Testis (tissue), 2 donors: ENCODE data around the gene TMUB1.

Experiments used
- POLR2A ChIP-seq: fragments of 450-650 bp; IDR thresholded peaks from one replicate; pipeline ENCODE4 v1.6.1; 2017; ENCODE audit warnings: antibody characterized with exemption, mild to moderate bottlenecking, moderate library complexity
- TF ChIP-seq, protein P1 (sequence below), 3 experiments: fragments of 450-650 bp in 2 of 3; fragments of 200-600 bp in 1 of 3; sonication (generic) in 1 of 3; IDR thresholded peaks; one replicate each; pipeline ENCODE4 v1.5.1; 2016 to 2019; ENCODE audit warnings: antibody characterized with exemption in 3 of 3, mild to moderate bottlenecking in 2 of 3, moderate library complexity in 1 of 3

DNA sequence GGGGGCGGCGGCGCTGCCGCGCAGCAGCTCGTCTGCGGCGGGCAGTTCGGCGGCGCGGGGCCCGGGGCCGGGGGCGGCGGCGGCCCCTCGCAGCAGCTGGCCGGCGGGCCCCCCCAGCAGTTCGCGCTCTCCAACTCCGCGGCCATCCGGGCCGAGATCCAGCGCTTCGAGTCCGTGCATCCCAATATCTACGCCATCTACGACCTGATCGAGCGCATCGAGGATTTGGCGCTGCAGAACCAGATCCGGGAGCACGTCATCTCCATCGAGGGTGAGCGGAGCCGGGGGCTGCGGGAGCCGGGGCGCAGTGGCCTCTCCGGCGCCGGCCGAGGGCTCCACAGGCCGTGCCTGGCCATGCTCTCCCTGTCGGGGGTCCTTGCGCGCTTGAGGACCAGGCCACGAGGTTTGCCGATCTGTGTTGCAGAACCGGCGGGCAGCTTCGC is 3.5 kb upstream of the TMUB1 start:
- TF ChIP-seq, protein P1, sequence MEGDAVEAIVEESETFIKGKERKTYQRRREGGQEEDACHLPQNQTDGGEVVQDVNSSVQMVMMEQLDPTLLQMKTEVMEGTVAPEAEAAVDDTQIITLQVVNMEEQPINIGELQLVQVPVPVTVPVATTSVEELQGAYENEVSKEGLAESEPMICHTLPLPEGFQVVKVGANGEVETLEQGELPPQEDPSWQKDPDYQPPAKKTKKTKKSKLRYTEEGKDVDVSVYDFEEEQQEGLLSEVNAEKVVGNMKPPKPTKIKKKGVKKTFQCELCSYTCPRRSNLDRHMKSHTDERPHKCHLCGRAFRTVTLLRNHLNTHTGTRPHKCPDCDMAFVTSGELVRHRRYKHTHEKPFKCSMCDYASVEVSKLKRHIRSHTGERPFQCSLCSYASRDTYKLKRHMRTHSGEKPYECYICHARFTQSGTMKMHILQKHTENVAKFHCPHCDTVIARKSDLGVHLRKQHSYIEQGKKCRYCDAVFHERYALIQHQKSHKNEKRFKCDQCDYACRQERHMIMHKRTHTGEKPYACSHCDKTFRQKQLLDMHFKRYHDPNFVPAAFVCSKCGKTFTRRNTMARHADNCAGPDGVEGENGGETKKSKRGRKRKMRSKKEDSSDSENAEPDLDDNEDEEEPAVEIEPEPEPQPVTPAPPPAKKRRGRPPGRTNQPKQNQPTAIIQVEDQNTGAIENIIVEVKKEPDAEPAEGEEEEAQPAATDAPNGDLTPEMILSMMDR (IDR thresholded peaks at IDR 0.05), result no peak
- TF ChIP-seq POLR2A, result no peak
